ENCODE data around the gene FYB1.

FYB1 gene

GRCh38 chr5:39080597-39081204, 138.7 kb downstream of the FYB1 start:
- DNase-seq (ENCODE audit: low spot score), result peak; percentile 68

- no peak for DNase-seq (ENCODE audit: low spot score)
Observed at GRCh38 chr5:39080168-39080567, 139.2 kb downstream of the FYB1 start.

- no peak for DNase-seq (ENCODE audit: low spot score)
Observed at GRCh38 chr5:39079147-39079546, 140.2 kb downstream of the FYB1 start.

- peak; percentile 35 for DNase-seq (ENCODE audit: low spot score)
Observed at GRCh38 chr5:39076757-39077728, 142.3 kb downstream of the FYB1 start.

GRCh38 chr5:39076101-39076756, 143.1 kb downstream of the FYB1 start:
- DNase-seq (ENCODE audit: low spot score), result no peak

GRCh38 chr5:39074017-39074814, 145.1 kb downstream of the FYB1 start, which contains the start of gene RICTOR:
Gene RICTOR (minus strand): TSS chr5:39074399. CDS start chr5:39074377, 22 bp downstream.
- peak; percentile 94 for DNase-seq (ENCODE audit: low spot score)

- DNase-seq (ENCODE audit: low spot score), result no peak
Observed at GRCh38 chr5:39073767-39074016, 145.7 kb downstream of the FYB1 start.

- peak; percentile 46 for DNase-seq (ENCODE audit: low spot score)
Observed at GRCh38 chr5:39072925-39073766, 146.2 kb downstream of the FYB1 start.

GRCh38 chr5:39068099-39068498, 151.3 kb downstream of the FYB1 start:
- DNase-seq (ENCODE audit: low spot score), result no peak

GRCh38 chr5:39064450-39064849, 154.9 kb downstream of the FYB1 start:
- DNase-seq (ENCODE audit: low spot score), result no peak

- DNase-seq (ENCODE audit: low spot score), result no peak
Observed at GRCh38 chr5:39063037-39063436, 156.3 kb downstream of the FYB1 start.

GRCh38 chr5:39062530-39062929, 156.8 kb downstream of the FYB1 start:
- no peak for DNase-seq (ENCODE audit: low spot score)

- DNase-seq (ENCODE audit: low spot score), result no peak
Observed at GRCh38 chr5:39062104-39062503, 157.3 kb downstream of the FYB1 start.

GRCh38 chr5:39059064-39059463, 160.3 kb downstream of the FYB1 start:
- DNase-seq (ENCODE audit: low spot score), result no peak

- DNase-seq (ENCODE audit: low spot score), result no peak
Observed at GRCh38 chr5:39058178-39058921, 161.0 kb downstream of the FYB1 start.

- DNase-seq (ENCODE audit: low spot score), result no peak
Observed at GRCh38 chr5:39057734-39058133, 161.6 kb downstream of the FYB1 start.

- DNase-seq (ENCODE audit: low spot score), result no peak
Observed at GRCh38 chr5:39055768-39056398, 163.5 kb downstream of the FYB1 start.
